Duodenal mucosa (tissue), 2 donors: ENCODE measurements around the gene PLCZ1.
"Not testable (repeated sequence)": the region's sequence is repeated elsewhere in the genome, so short reads cannot be mapped to it uniquely, and the experiment has no call there.

Experiments used
- H3K27ac ChIP-seq: one replicate; pipeline ENCODE4 v1.7.0; 2013; ENCODE audit warnings: low read depth, low read length
- H3K27me3 ChIP-seq, 2 donors: one replicate each; pipeline ENCODE4 v1.7.0; 2013; ENCODE audit warnings: low read length in 2 of 2, control low read depth in 1 of 2; ENCODE audit not compliant: insufficient read depth in 2 of 2, control insufficient read depth in 1 of 2
- H3K36me3 ChIP-seq, 2 donors: one replicate each; pipeline ENCODE4 v1.7.0; 2013; ENCODE audit warnings: low read length in 2 of 2, control low read depth in 1 of 2; ENCODE audit not compliant: insufficient read depth in 2 of 2, control insufficient read depth in 1 of 2
- H3K4me1 ChIP-seq, 2 donors: one replicate each; pipeline ENCODE4 v1.7.0; 2013; ENCODE audit warnings: low read length in 2 of 2, control low read depth in 1 of 2; ENCODE audit not compliant: insufficient read depth in 2 of 2, control insufficient read depth in 1 of 2
- H3K4me3 ChIP-seq, 2 donors: one replicate each; pipeline ENCODE4 v1.7.0; 2013; ENCODE audit warnings: low read length in 2 of 2, low read depth in 1 of 2
- H3K9ac ChIP-seq, 2 donors: one replicate each; pipeline ENCODE4 v1.7.0; 2013; ENCODE audit warnings: low read length in 2 of 2, low read depth in 1 of 2
- H3K9me3 ChIP-seq, 2 donors: one replicate each; pipeline ENCODE4 v1.7.0; 2013; ENCODE audit warnings: low read length in 2 of 2, control low read depth in 1 of 2; ENCODE audit not compliant: control insufficient read depth in 1 of 2

Gene PLCZ1, protein sequence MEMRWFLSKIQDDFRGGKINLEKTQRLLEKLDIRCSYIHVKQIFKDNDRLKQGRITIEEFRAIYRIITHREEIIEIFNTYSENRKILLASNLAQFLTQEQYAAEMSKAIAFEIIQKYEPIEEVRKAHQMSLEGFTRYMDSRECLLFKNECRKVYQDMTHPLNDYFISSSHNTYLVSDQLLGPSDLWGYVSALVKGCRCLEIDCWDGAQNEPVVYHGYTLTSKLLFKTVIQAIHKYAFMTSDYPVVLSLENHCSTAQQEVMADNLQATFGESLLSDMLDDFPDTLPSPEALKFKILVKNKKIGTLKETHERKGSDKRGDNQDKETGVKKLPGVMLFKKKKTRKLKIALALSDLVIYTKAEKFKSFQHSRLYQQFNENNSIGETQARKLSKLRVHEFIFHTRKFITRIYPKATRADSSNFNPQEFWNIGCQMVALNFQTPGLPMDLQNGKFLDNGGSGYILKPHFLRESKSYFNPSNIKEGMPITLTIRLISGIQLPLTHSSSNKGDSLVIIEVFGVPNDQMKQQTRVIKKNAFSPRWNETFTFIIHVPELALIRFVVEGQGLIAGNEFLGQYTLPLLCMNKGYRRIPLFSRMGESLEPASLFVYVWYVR

GRCh38 chr12:18737819-18738218, at the start of gene PLCZ1, which contains the start of gene CAPZA3:
Gene PLCZ1 (minus strand): TSS chr12:18738012. CDS start chr12:18737371, 641 bp downstream.
Gene CAPZA3 (plus strand): TSS chr12:18738119. CDS start chr12:18738269, 150 bp downstream.
- no peaks in the 10 kb centered on the region for H3K9me3 ChIP-seq

DNA sequence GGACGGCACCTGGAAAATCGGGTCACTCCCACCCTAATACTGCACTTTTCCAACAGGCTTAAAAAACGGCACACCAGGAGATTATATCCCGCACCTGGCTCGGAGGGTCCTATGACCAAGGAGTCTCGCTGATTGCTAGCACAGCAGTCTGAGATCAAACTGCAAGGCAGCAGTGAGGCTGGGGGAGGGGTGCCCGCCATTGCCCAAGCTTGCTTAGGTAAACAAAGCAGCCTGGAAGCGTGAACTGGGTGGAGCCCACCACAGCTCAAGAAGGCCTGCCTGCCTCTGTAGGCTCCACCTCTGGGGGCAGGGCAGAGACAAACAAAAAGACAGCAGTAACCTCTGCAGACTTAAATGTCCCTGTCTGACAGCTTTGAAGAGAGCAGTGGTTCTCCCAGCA, 47.7 kb upstream of the PLCZ1 start:
- not testable (repeated sequence) for H3K4me1 ChIP-seq, H3K36me3 ChIP-seq, H3K9ac ChIP-seq, H3K4me3 ChIP-seq, H3K27me3 ChIP-seq, H3K9me3 ChIP-seq, H3K27ac ChIP-seq

More at GRCh38 chr12:18737819-18738218, at the start of gene PLCZ1, which contains the start of gene CAPZA3:
- Histone ChIP-seq H3K9ac (no peak within 1 kb of the TSS), H3K27me3 (no peaks in the 10 kb centered on the region), H3K4me1 (no peaks in the 10 kb centered on the region), H3K36me3 (no peaks in the 10 kb centered on the region), H3K27ac (no peak within 1 kb of the TSS), H3K4me3 (no peak within 1 kb of the TSS)

- Histone ChIP-seq H3K4me1 (no peaks in the 10 kb centered on the region), H3K36me3 (no peaks in the 10 kb centered on the region), H3K9me3 (no peaks in the 10 kb centered on the region), H3K9ac (no peak overlapping the region), H3K27me3 (no peaks in the 10 kb centered on the region), H3K4me3 (no peak overlapping the region), H3K27ac (no peak overlapping the region)
These were observed 45.0 kb upstream of the PLCZ1 start for GRCh38 chr12:18782827-18783226.

DNA sequence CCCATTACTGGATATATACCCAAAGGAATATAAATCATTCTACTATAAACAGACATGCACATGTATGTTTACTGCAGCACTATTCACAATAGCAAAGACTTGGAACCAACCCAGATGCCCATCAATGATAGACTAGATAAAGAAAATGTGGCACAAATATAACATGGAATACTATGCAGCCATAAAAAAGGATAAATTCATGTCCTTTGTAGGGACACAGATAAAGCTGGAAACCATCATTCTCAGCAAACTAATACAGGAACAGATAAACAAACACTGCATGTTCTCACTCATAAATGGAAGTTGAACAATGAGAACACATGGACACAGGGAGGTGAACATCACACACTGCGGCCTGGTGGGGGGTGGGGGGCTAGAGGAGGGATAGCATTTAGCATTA, 28.7 kb upstream of the PLCZ1 start:
- not testable (repeated sequence) for H3K9me3 ChIP-seq, H3K9ac ChIP-seq, H3K27ac ChIP-seq, H3K4me1 ChIP-seq, H3K4me3 ChIP-seq, H3K36me3 ChIP-seq, H3K27me3 ChIP-seq

DNA sequence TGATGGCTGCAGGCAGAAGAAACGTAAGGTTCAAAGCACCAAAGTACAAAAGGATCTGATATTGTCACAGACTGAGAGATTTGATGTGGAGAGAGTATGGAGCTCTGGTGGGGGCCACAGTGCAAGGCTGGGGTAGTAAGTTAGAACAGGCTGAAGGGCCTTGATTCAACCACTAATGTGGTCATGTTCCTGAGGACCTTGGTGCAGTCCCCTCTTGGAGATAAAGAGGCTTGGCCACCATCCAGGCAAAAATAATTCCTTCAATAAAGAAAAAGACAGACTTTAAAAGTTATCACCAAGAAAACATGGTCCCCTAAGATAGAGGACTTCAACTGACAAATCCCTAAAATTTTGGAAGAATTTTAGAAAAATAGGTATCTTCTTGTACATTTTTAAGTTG, 17.5 kb upstream of the PLCZ1 start:
- no peaks in the 10 kb centered on the region for H3K36me3 ChIP-seq
- no peaks in the 10 kb centered on the region for H3K27me3 ChIP-seq
- H3K9ac ChIP-seq, result no peak overlapping the region
- no peak overlapping the region for H3K27ac ChIP-seq
- no peaks in the 10 kb centered on the region for H3K4me1 ChIP-seq
- no peak overlapping the region for H3K4me3 ChIP-seq
- no peaks in the 10 kb centered on the region for H3K9me3 ChIP-seq

DNA sequence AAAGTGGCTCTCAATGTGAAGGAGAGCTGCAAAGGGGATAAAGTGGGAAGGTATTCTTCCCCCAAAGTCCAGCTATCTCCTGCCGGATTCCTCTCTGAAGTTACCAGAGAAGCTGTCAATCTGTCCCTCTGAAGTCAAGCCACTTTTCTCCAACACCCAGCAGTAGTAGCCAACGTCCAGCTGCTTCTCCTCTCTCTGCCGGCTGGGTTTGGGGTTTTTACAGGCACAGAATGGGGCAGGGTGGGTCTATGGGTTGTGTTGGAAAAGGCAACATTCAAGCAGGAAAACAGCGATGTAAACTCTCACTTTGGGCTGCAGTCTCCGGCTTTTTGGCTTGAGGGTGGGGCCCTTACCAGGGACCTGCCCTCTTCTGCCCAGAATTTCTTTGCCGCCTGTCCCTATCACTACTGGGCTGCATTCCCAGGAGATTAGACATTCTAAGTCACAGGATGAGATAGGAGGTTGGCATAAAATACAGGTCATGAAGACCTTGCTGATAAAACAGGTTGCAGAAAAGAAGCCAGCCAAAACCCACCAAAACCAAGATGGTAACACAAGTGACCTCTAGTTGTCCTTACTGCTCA, 16.4 kb upstream of the PLCZ1 start:
- Histone ChIP-seq H3K9ac (no peak overlapping the region), H3K27me3 (no peaks in the 10 kb centered on the region), H3K9me3 (no peaks in the 10 kb centered on the region), H3K36me3 (no peaks in the 10 kb centered on the region), H3K4me3 (no peak overlapping the region), H3K27ac (no peak overlapping the region), H3K4me1 (no peaks in the 10 kb centered on the region)

DNA sequence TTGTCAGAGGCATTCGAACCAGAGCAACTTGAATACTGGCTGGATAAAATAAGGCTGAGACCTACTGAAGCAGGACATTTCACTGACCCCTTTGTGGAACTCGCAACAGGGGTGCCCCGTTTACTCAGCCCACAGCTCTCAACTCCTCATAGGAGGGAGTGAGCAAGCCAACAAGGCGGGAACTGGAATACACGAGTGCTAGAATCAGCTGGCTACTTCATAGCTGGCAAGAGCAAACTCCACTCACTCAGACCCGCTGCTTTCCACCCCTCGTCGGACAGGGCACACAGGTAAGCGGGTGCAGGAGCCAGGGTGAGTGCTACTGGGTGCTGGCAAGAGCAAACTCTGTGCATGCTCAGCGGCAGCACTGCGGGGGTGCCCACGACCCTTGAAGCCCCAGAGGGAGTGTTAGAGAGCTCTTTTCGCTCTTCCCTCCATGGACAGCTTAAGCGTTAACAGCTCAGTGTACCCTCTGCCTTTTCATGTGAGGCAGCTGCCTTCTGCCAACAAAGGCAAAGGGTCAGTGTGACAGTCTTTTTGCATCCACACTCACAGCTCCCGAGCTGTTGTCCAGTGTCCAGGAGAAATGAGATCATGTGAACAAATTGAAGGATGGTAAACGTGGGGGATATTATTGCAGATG, 15.8 kb upstream of the PLCZ1 start:
- Histone ChIP-seq H3K36me3 (no peaks in the 10 kb centered on the region), H3K9me3 (no peaks in the 10 kb centered on the region), H3K27me3 (no peaks in the 10 kb centered on the region), H3K4me3 (no peak overlapping the region), H3K4me1 (no peaks in the 10 kb centered on the region), H3K27ac (no peak overlapping the region), H3K9ac (no peak overlapping the region)

GRCh38 chr12:18752947-18753346, 15.1 kb upstream of the PLCZ1 start:
- no peak overlapping the region for H3K9ac ChIP-seq
- H3K9me3 ChIP-seq, result no peaks in the 10 kb centered on the region
- H3K4me1 ChIP-seq, result no peaks in the 10 kb centered on the region
- H3K36me3 ChIP-seq, result no peaks in the 10 kb centered on the region
- H3K27ac ChIP-seq, result no peak overlapping the region
- no peak overlapping the region for H3K4me3 ChIP-seq
- H3K27me3 ChIP-seq, result no peaks in the 10 kb centered on the region

- Histone ChIP-seq H3K9me3 (no peaks in the 10 kb centered on the region), H3K27me3 (no peaks in the 10 kb centered on the region), H3K4me3 (no peak overlapping the region), H3K27ac (no peak overlapping the region), H3K9ac (no peak overlapping the region), H3K4me1 (no peaks in the 10 kb centered on the region), H3K36me3 (no peaks in the 10 kb centered on the region)
These were observed 14.6 kb upstream of the PLCZ1 start for GRCh38 chr12:18752280-18752920.
